Measurements from ENCODE around the gene TAMM41. TPM values are rescaled to one million over a fixed set of nuclear protein-coding genes. Genes with fewer than 3 reads are reported as not detected.
A peak's percentile ranks its signal among the peaks of the same experiment; 100 is the strongest.
"Not testable (repeated sequence)": the region's sequence is repeated elsewhere in the genome, so short reads cannot be mapped to it uniquely, and the experiment has no call there.

Gene TAMM41, protein sequence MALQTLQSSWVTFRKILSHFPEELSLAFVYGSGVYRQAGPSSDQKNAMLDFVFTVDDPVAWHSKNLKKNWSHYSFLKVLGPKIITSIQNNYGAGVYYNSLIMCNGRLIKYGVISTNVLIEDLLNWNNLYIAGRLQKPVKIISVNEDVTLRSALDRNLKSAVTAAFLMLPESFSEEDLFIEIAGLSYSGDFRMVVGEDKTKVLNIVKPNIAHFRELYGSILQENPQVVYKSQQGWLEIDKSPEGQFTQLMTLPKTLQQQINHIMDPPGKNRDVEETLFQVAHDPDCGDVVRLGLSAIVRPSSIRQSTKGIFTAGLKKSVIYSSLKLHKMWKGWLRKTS
- 8.4 TPM for total RNA-seq

DNA sequence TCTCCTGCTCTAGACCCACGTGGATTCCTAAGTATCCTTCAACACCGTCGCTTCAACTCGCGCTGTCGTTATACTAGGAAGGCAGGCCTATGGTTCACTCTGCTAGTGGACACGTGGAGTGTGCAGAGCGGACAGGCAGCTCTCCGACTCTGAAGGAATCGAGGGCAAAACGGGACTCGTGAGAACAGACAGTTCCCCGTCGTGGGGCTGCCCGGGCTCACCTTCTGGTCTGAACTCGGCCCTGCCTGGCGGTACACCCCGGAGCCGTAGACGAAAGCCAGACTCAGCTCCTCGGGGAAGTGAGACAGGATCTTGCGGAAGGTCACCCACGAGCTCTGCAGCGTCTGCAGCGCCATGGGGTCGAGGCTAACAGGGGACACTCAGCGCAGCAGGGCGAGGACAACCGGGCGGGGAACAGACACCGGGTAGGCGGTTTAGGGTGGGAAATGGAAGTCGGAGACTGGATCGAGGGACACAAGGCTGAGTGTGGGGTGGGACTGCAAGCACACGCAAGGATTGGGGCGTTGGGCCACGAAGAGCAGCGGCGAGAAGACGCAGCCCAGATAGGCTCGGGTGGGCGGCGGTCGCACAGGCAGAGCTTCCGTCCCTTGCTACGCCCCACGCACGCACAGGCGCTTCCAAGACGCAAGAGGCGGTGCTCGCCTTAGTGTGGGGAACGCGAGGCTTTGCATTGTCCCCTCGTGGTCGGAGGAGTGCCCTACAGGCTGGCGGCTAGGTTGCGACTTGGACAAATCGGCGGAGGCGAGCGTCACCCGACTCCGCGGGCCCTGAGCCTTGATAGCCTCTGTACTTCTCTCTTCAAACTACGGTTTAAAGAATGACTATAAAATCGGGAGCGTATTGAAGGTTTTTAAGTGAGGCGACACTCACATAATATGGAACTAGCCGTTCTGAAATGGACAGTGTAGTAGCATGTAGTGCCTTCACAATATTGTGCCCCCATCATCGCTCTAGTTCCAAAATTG is at the start of gene TAMM41:
TAMM41 (minus strand) TSS at position 605 of the 986 bp plus-strand sequence; CDS start at position 356, 249 bp downstream.
- H3K4me3 ChIP-seq (ENCODE audit: low read length in 3 of 3): peak within 1 kb of the TSS; percentile 96 to 100 (median 98)
- peak within 1 kb of the TSS; percentile 90 to 99 (median 95) for H3K9ac ChIP-seq (ENCODE audit: low read depth in 1 of 3, low read length in 3 of 3)
- H3K4me1 ChIP-seq (ENCODE audit: control insufficient read depth in 3 of 3, insufficient read depth in 3 of 3, low read length in 3 of 3): peaks cover 14 to 23% (median 20%) of the 10 kb centered on the region in 3 donors
- H3K36me3 ChIP-seq (ENCODE audit: control insufficient read depth in 3 of 3, insufficient read depth in 3 of 3, low read length in 3 of 3): peaks cover 13 to 24% (median 19%) of the 10 kb centered on the region in 3 donors
- H3K9me3 ChIP-seq (ENCODE audit: control insufficient read depth in 3 of 3, low read length in 3 of 3): no peaks in the 10 kb centered on the region
- peak within 1 kb of the TSS; percentile 62 for H3K27ac ChIP-seq (ENCODE audit: low read depth, low read length)
- H3K27me3 ChIP-seq (ENCODE audit: control insufficient read depth in 3 of 3, insufficient read depth in 3 of 3, low read length in 3 of 3): peaks cover 0 to 3% (median 0%) of the 10 kb centered on the region in 3 donors

- Histone ChIP-seq H3K4me3 (ENCODE audit: low read length in 3 of 3) (no peak overlapping the region), H3K27me3 (ENCODE audit: control insufficient read depth in 3 of 3, insufficient read depth in 3 of 3, low read length in 3 of 3) (no peaks in the 10 kb centered on the region), H3K4me1 (ENCODE audit: control insufficient read depth in 3 of 3, insufficient read depth in 3 of 3, low read length in 3 of 3) (no peaks in the 10 kb centered on the region), H3K9me3 (ENCODE audit: control insufficient read depth in 3 of 3, low read length in 3 of 3) (no peaks in the 10 kb centered on the region), H3K36me3 (ENCODE audit: control insufficient read depth in 3 of 3, insufficient read depth in 3 of 3, low read length in 3 of 3) (no peaks in the 10 kb centered on the region), H3K9ac (ENCODE audit: low read depth in 1 of 3, low read length in 3 of 3) (no peak overlapping the region), H3K27ac (ENCODE audit: low read depth, low read length) (no peak overlapping the region)
These were observed 32.2 kb upstream of the TAMM41 start for GRCh38 chr3:11878837-11879236.

DNA sequence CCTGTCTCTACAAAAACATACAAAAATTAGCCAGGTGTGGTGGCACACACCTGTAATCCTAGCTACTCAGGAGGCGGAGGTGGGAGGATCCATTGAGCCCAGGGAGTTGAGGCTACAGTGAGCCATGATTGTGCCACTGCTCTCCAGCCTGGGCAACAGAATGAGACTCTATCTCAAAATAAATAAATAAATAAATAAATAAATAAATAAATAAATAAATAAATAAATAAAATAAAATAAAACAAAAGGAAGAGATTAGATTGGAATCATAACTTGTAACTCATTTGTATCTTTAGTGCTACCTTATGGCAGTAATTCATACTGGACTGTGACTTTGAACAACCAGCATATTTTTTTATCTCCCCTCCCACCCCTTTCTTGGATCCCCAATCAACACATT is 28.0 kb upstream of the TAMM41 start:
- H3K9ac ChIP-seq (ENCODE audit: low read depth in 1 of 3, low read length in 3 of 3); H3K27me3 ChIP-seq (ENCODE audit: control insufficient read depth in 3 of 3, insufficient read depth in 3 of 3, low read length in 3 of 3); H3K36me3 ChIP-seq (ENCODE audit: control insufficient read depth in 3 of 3, insufficient read depth in 3 of 3, low read length in 3 of 3); H3K27ac ChIP-seq (ENCODE audit: low read depth, low read length); H3K9me3 ChIP-seq (ENCODE audit: control insufficient read depth in 3 of 3, low read length in 3 of 3); H3K4me1 ChIP-seq (ENCODE audit: control insufficient read depth in 3 of 3, insufficient read depth in 3 of 3, low read length in 3 of 3); H3K4me3 ChIP-seq (ENCODE audit: low read length in 3 of 3): not testable (repeated sequence)

GRCh38 chr3:11863739-11864138 is 17.1 kb upstream of the TAMM41 start:
- H3K9ac ChIP-seq (ENCODE audit: low read depth in 1 of 3, low read length in 3 of 3); H3K4me3 ChIP-seq (ENCODE audit: low read length in 3 of 3); H3K36me3 ChIP-seq (ENCODE audit: control insufficient read depth in 3 of 3, insufficient read depth in 3 of 3, low read length in 3 of 3); H3K27me3 ChIP-seq (ENCODE audit: control insufficient read depth in 3 of 3, insufficient read depth in 3 of 3, low read length in 3 of 3); H3K9me3 ChIP-seq (ENCODE audit: control insufficient read depth in 3 of 3, low read length in 3 of 3); H3K4me1 ChIP-seq (ENCODE audit: control insufficient read depth in 3 of 3, insufficient read depth in 3 of 3, low read length in 3 of 3); H3K27ac ChIP-seq (ENCODE audit: low read depth, low read length): not testable (repeated sequence)

DNA sequence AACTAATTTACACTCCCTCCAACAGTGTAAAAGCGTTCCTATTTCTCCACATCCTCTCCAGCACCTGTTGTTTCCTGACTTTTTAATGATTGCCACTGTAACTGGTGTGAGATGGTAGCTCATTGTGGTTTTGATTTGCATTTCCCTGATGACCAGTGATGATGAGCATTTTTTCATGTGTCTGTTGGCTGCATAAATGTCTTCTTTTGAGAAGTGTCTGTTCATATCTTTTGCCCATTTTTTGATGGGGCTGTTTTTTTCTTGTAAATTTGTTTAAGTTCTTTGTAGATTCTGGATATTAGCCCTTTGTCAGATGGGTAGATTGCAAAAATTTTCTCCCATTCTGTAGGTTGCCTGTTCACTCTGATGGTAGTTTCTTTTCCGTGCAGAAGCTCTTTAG is 15.9 kb upstream of the TAMM41 start:
- H3K27ac ChIP-seq (ENCODE audit: low read depth, low read length); H3K4me1 ChIP-seq (ENCODE audit: control insufficient read depth in 3 of 3, insufficient read depth in 3 of 3, low read length in 3 of 3); H3K27me3 ChIP-seq (ENCODE audit: control insufficient read depth in 3 of 3, insufficient read depth in 3 of 3, low read length in 3 of 3); H3K9ac ChIP-seq (ENCODE audit: low read depth in 1 of 3, low read length in 3 of 3); H3K4me3 ChIP-seq (ENCODE audit: low read length in 3 of 3); H3K9me3 ChIP-seq (ENCODE audit: control insufficient read depth in 3 of 3, low read length in 3 of 3); H3K36me3 ChIP-seq (ENCODE audit: control insufficient read depth in 3 of 3, insufficient read depth in 3 of 3, low read length in 3 of 3): not testable (repeated sequence)

GRCh38 chr3:11862145-11862544 is 15.5 kb upstream of the TAMM41 start:
- not testable (repeated sequence) for H3K4me1 ChIP-seq (ENCODE audit: control insufficient read depth in 3 of 3, insufficient read depth in 3 of 3, low read length in 3 of 3); H3K9ac ChIP-seq (ENCODE audit: low read depth in 1 of 3, low read length in 3 of 3); H3K4me3 ChIP-seq (ENCODE audit: low read length in 3 of 3); H3K36me3 ChIP-seq (ENCODE audit: control insufficient read depth in 3 of 3, insufficient read depth in 3 of 3, low read length in 3 of 3); H3K27ac ChIP-seq (ENCODE audit: low read depth, low read length); H3K27me3 ChIP-seq (ENCODE audit: control insufficient read depth in 3 of 3, insufficient read depth in 3 of 3, low read length in 3 of 3); H3K9me3 ChIP-seq (ENCODE audit: control insufficient read depth in 3 of 3, low read length in 3 of 3)

DNA sequence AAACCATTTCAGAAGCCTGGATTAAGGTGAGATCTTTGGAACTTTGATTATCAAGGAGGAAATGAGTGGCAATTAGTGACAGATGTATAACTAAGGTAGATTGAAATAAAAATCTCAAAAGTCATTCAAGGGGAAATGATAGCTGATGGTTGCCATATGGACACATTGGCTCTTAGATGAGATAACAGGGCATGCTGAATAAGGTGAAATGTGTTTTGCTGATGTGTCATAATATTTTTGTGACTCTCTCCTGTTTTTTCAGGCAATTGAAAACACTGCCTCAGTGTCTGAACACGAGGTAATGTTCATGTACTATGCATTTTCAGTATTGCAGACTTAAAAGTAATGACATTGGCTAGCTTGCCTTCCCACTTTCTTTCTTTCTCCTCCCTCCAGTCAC is 13.5 kb upstream of the TAMM41 start:
- not testable (repeated sequence) for H3K9ac ChIP-seq (ENCODE audit: low read depth in 1 of 3, low read length in 3 of 3); H3K27ac ChIP-seq (ENCODE audit: low read depth, low read length); H3K4me3 ChIP-seq (ENCODE audit: low read length in 3 of 3); H3K27me3 ChIP-seq (ENCODE audit: control insufficient read depth in 3 of 3, insufficient read depth in 3 of 3, low read length in 3 of 3); H3K36me3 ChIP-seq (ENCODE audit: control insufficient read depth in 3 of 3, insufficient read depth in 3 of 3, low read length in 3 of 3); H3K9me3 ChIP-seq (ENCODE audit: control insufficient read depth in 3 of 3, low read length in 3 of 3); H3K4me1 ChIP-seq (ENCODE audit: control insufficient read depth in 3 of 3, insufficient read depth in 3 of 3, low read length in 3 of 3)

DNA sequence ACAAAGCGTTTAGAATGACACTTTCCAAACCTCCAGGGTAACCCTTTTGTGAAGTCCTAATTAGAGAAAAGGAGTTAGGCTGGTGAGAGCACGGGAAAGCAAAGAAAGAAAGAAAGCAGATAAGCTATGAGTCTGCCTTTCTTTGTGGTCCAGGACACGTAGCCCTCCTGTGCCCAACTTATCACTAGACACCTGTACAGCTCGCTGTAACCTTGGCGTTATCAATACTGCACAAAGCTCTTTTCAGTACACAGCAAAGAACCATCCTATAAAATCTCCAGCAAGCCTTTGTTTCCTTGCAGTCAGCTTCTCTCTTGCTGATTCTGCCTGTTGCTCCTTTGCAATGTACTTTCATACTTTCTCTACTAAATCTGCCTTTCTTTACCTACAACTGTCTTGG is 6.8 kb upstream of the TAMM41 start:
- H3K36me3 ChIP-seq (ENCODE audit: control insufficient read depth in 3 of 3, insufficient read depth in 3 of 3, low read length in 3 of 3): no peaks in the 10 kb centered on the region
- peaks cover 0 to 3% (median 3%) of the 10 kb centered on the region in 3 donors for H3K27me3 ChIP-seq (ENCODE audit: control insufficient read depth in 3 of 3, insufficient read depth in 3 of 3, low read length in 3 of 3)
- no peak overlapping the region for H3K4me3 ChIP-seq (ENCODE audit: low read length in 3 of 3)
- no peak overlapping the region for H3K9ac ChIP-seq (ENCODE audit: low read depth in 1 of 3, low read length in 3 of 3)
- no peak overlapping the region for H3K27ac ChIP-seq (ENCODE audit: low read depth, low read length)
- no peaks in the 10 kb centered on the region for H3K9me3 ChIP-seq (ENCODE audit: control insufficient read depth in 3 of 3, low read length in 3 of 3)
- no peaks in the 10 kb centered on the region for H3K4me1 ChIP-seq (ENCODE audit: control insufficient read depth in 3 of 3, insufficient read depth in 3 of 3, low read length in 3 of 3)

DNA sequence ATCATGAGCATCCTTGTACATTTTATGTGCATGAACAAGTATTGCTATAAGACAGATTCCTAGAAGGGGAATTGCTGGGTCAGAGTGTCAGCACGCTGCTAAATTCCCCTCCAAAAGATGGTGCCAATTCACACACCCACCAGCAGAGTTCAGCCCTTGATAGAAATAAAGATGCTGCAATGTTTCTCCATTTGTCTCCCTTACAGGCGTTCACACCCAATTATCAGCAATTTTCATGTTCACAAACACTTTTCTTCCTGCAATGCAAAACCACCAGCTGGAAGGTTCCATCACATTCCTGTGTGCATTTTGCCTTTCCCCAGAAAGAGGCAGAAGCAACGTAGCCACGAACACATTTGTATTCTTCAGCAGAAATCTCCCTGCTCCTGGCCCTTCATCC is 3.3 kb upstream of the TAMM41 start:
- Histone ChIP-seq H3K36me3 (ENCODE audit: control insufficient read depth in 3 of 3, insufficient read depth in 3 of 3, low read length in 3 of 3) (no peaks in the 10 kb centered on the region), H3K27ac (ENCODE audit: low read depth, low read length) (no peak overlapping the region)

GRCh38 chr3:11847607-11848006 is 922 bp upstream of the TAMM41 start:
- H3K4me1 ChIP-seq (ENCODE audit: control insufficient read depth in 3 of 3, insufficient read depth in 3 of 3, low read length in 3 of 3): peaks cover 14 to 23% (median 20%) of the 10 kb centered on the region in 3 donors
- peak overlapping the region; percentile 62 for H3K27ac ChIP-seq (ENCODE audit: low read depth, low read length)
- peaks cover 9 to 15% (median 12%) of the 10 kb centered on the region in 3 donors for H3K36me3 ChIP-seq (ENCODE audit: control insufficient read depth in 3 of 3, insufficient read depth in 3 of 3, low read length in 3 of 3)
- peaks cover 0 to 3% (median 0%) of the 10 kb centered on the region in 3 donors for H3K27me3 ChIP-seq (ENCODE audit: control insufficient read depth in 3 of 3, insufficient read depth in 3 of 3, low read length in 3 of 3)
- H3K9me3 ChIP-seq (ENCODE audit: control insufficient read depth in 3 of 3, low read length in 3 of 3): no peaks in the 10 kb centered on the region
- no peak overlapping the region for H3K4me3 ChIP-seq (ENCODE audit: low read length in 3 of 3)
- H3K9ac ChIP-seq (ENCODE audit: low read depth in 1 of 3, low read length in 3 of 3): no peak overlapping the region

More for the DNA sequence above, 3.3 kb upstream of the TAMM41 start:
- Histone ChIP-seq H3K4me1 (ENCODE audit: control insufficient read depth in 3 of 3, insufficient read depth in 3 of 3, low read length in 3 of 3) (peaks cover 10 to 16% (median 15%) of the 10 kb centered on the region in 3 donors), H3K9me3 (ENCODE audit: control insufficient read depth in 3 of 3, low read length in 3 of 3) (no peaks in the 10 kb centered on the region), H3K9ac (ENCODE audit: low read depth in 1 of 3, low read length in 3 of 3) (no peak overlapping the region), H3K27me3 (ENCODE audit: control insufficient read depth in 3 of 3, insufficient read depth in 3 of 3, low read length in 3 of 3) (peaks cover 0 to 3% (median 3%) of the 10 kb centered on the region in 3 donors), H3K4me3 (ENCODE audit: low read length in 3 of 3) (no peak overlapping the region)

All from skeletal muscle tissue (tissue), 4 donors.